ENCODE measurements around the gene PPARD. TPM values are rescaled to one million over a fixed set of nuclear protein-coding genes. Genes with fewer than 3 reads are reported as not detected.

PPARD gene
- total RNA-seq, 2 donors from 2014 or later: 10.9 to 11.5 TPM

DNA sequence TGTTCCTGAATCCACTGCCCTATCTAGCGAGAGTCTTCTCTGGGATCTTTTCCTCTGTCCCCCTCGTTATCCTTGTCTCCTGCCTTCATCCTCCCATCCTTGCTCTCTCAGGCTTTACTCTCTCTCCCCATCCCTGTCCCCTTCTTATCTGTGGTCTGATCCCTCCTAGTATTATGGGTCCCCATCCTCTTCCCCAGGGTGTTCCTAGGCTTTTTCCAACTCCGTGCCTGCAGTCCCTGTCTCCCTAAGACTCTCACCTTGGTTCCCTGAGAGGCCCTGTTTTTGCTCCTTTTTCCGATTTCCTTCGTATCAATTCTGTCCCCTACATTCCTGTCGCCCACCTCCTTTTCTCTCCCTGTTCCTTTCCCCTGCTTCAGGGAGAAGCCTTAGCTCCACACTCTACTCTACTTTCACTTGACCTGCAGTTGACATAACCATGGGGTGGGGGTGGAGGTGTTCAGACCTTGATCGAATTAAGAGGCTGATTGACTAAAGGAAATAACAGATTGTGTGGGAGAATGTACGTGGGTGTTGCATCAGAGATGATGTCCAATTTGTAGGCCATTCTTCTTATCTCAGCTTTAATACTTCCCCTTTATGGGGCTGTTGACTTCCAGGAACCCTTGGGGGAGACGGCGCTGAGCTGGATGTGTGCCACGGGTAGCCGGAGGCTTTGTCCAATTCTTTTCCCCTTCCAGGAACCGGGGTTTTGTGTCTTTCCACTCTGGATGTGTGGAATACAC lies 905 bp downstream of the PPARD start:
- DNase-seq: no peak
- peak overlapping the region; percentile 68 for H3K9ac ChIP-seq (ENCODE audit: extremely low read depth, low read length, poor library complexity, severe bottlenecking)
- peaks cover 9% of the 10 kb centered on the region for H3K4me1 Mint-ChIP-seq
- TF ChIP-seq, protein P1, sequence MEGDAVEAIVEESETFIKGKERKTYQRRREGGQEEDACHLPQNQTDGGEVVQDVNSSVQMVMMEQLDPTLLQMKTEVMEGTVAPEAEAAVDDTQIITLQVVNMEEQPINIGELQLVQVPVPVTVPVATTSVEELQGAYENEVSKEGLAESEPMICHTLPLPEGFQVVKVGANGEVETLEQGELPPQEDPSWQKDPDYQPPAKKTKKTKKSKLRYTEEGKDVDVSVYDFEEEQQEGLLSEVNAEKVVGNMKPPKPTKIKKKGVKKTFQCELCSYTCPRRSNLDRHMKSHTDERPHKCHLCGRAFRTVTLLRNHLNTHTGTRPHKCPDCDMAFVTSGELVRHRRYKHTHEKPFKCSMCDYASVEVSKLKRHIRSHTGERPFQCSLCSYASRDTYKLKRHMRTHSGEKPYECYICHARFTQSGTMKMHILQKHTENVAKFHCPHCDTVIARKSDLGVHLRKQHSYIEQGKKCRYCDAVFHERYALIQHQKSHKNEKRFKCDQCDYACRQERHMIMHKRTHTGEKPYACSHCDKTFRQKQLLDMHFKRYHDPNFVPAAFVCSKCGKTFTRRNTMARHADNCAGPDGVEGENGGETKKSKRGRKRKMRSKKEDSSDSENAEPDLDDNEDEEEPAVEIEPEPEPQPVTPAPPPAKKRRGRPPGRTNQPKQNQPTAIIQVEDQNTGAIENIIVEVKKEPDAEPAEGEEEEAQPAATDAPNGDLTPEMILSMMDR (conservative IDR thresholded peaks at IDR 0.05): no peak
- 59 to 63% methylated on average over 6 to 13 of the region's 13 CpGs for WGBS, 2 experiments (ENCODE audit: insufficient coverage in 1 of 2, insufficient read length in 1 of 2)
- H3K27ac Mint-ChIP-seq: peak overlapping the region; percentile 76
- peaks cover 5% of the 10 kb centered on the region for H3K27me3 Mint-ChIP-seq (ENCODE audit: insufficient read depth)
- H3K9me3 Mint-ChIP-seq: peaks cover 11% of the 10 kb centered on the region
- no peaks in the 10 kb centered on the region for H3K9me3 ChIP-seq (ENCODE audit: control insufficient read depth, low read length)
- H3K4me3 ChIP-seq (ENCODE audit: low read length): peak overlapping the region; percentile 96
- no peaks in the 10 kb centered on the region for H3K36me3 ChIP-seq (ENCODE audit: control insufficient read depth, insufficient read depth, low read length)
- H3K27me3 ChIP-seq (ENCODE audit: control insufficient read depth, insufficient read depth, low read length, poor library complexity, severe bottlenecking): no peaks in the 10 kb centered on the region
- H3K4me3 Mint-ChIP-seq: peak overlapping the region; percentile 80
- peaks cover 6% of the 10 kb centered on the region for H3K36me3 Mint-ChIP-seq (ENCODE audit: low read depth)
- H3K27ac ChIP-seq (ENCODE audit: low read depth, low read length): no peak overlapping the region
- H3K4me1 ChIP-seq (ENCODE audit: control insufficient read depth, insufficient read depth, low read length): no peaks in the 10 kb centered on the region

DNA sequence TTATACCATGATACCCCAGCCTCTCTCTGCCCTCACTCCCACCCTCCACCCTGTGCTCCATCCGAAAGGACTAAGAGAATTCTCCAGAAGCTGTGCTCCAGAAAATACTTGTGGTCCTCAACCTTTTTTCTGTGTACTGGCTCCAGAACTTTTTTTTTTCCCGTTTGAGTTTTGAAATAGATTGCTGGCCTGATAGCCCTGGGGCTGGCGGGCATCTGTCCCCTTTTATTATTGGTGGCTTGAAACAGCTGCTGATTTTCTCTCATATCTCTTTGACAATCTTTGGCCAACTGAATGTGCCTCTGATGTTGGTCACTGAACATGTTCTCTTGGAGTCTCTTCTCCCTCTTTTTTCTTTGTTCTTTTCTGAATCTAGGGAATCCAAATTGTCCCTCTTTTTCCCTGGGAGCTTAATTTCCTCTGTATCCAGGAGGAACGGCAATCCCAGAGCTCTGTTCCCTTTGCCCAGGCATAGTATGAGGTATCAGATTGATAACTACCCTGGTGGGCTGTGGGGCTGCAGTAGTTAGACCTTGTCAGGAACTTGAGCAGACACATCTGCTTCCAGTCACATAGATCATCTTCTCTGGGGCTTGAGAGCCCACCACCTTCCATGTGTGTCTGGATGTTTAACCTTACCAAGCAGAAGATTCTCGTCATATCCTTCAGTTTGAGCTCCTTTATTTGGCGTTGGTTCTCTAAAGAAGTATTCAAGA lies 1.6 kb downstream of the PPARD start:
- no peak for DNase-seq
- H3K4me1 ChIP-seq (ENCODE audit: control insufficient read depth, insufficient read depth, low read length): no peaks in the 10 kb centered on the region
- no peaks in the 10 kb centered on the region for H3K36me3 ChIP-seq (ENCODE audit: control insufficient read depth, insufficient read depth, low read length)
- no peak overlapping the region for H3K27ac ChIP-seq (ENCODE audit: low read depth, low read length)
- no peaks in the 10 kb centered on the region for H3K9me3 ChIP-seq (ENCODE audit: control insufficient read depth, low read length)
- peaks cover 11% of the 10 kb centered on the region for H3K36me3 Mint-ChIP-seq (ENCODE audit: low read depth)
- H3K27me3 Mint-ChIP-seq (ENCODE audit: insufficient read depth): peaks cover 4% of the 10 kb centered on the region
- no peak overlapping the region for H3K27ac Mint-ChIP-seq
- 86 to 93% methylated on average over 6 of the region's 6 CpGs for WGBS, 2 experiments (ENCODE audit: insufficient coverage in 1 of 2, insufficient read length in 1 of 2)
- peaks cover 9% of the 10 kb centered on the region for H3K9me3 Mint-ChIP-seq
- H3K4me3 ChIP-seq (ENCODE audit: low read length): peak overlapping the region; percentile 96
- peaks cover 11% of the 10 kb centered on the region for H3K4me1 Mint-ChIP-seq
- H3K4me3 Mint-ChIP-seq: peak overlapping the region; percentile 80
- TF ChIP-seq, protein P1 (conservative IDR thresholded peaks at IDR 0.05): no peak
- H3K27me3 ChIP-seq (ENCODE audit: control insufficient read depth, insufficient read depth, low read length, poor library complexity, severe bottlenecking): no peaks in the 10 kb centered on the region
- no peak overlapping the region for H3K9ac ChIP-seq (ENCODE audit: extremely low read depth, low read length, poor library complexity, severe bottlenecking)

DNA sequence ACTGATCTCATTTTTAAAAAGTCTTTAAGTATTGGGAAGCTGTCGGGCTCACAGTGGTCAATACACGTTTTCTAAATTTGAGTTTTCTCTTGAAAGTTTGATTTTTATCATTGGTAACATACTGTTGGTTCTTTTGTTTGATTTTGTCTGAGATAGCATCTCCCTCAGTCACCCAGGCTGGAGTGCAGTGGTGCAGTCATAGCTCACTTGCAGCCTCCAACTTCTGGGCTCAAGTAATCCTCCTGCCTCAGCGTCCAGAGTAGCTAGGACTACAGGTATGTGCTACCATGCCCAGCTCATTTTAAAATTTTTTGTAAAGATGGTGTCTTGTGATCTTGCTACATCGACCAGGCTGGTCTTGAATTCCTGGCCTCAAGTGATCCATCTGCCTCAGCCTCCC lies 9.1 kb downstream of the PPARD start:
- TF ChIP-seq, protein P1 (conservative IDR thresholded peaks at IDR 0.05): no peak
- 87 to 93% methylated on average over 4 of the region's 4 CpGs for WGBS, 2 experiments (ENCODE audit: insufficient coverage in 1 of 2, insufficient read length in 1 of 2)

More for the DNA sequence above, 9.1 kb downstream of the PPARD start:
- H3K4me1 Mint-ChIP-seq: peaks cover 4% of the 10 kb centered on the region
- Histone ChIP-seq H3K27ac (ENCODE audit: low read depth, low read length) (no peak overlapping the region), H3K9ac (ENCODE audit: extremely low read depth, low read length, poor library complexity, severe bottlenecking) (no peak overlapping the region), H3K4me1 (ENCODE audit: control insufficient read depth, insufficient read depth, low read length) (no peaks in the 10 kb centered on the region), H3K4me3 (ENCODE audit: low read length) (no peak overlapping the region), H3K27me3 (ENCODE audit: control insufficient read depth, insufficient read depth, low read length, poor library complexity, severe bottlenecking) (no peaks in the 10 kb centered on the region), H3K36me3 (ENCODE audit: control insufficient read depth, insufficient read depth, low read length) (peaks cover 16% of the 10 kb centered on the region), H3K9me3 (ENCODE audit: control insufficient read depth, low read length) (no peaks in the 10 kb centered on the region)
- H3K4me3 Mint-ChIP-seq: no peak overlapping the region
- H3K9me3 Mint-ChIP-seq: no peaks in the 10 kb centered on the region
- no peak overlapping the region for H3K27ac Mint-ChIP-seq
- peaks cover 69% of the 10 kb centered on the region for H3K36me3 Mint-ChIP-seq (ENCODE audit: low read depth)
- H3K27me3 Mint-ChIP-seq (ENCODE audit: insufficient read depth): no peaks in the 10 kb centered on the region
- DNase-seq: no peak
